ENCODE data around the gene MALAT1. TPM values are rescaled to one million over a fixed set of nuclear protein-coding genes. Genes with fewer than 3 reads are reported as not detected.
"Not testable (repeated sequence)": the region's sequence is repeated elsewhere in the genome, so short reads cannot be mapped to it uniquely, and the experiment has no call there.

MALAT1 gene
- total and polyA plus RNA-seq, 2 experiments from 2014 or later = 7,439 to 16,838 TPM

DNA sequence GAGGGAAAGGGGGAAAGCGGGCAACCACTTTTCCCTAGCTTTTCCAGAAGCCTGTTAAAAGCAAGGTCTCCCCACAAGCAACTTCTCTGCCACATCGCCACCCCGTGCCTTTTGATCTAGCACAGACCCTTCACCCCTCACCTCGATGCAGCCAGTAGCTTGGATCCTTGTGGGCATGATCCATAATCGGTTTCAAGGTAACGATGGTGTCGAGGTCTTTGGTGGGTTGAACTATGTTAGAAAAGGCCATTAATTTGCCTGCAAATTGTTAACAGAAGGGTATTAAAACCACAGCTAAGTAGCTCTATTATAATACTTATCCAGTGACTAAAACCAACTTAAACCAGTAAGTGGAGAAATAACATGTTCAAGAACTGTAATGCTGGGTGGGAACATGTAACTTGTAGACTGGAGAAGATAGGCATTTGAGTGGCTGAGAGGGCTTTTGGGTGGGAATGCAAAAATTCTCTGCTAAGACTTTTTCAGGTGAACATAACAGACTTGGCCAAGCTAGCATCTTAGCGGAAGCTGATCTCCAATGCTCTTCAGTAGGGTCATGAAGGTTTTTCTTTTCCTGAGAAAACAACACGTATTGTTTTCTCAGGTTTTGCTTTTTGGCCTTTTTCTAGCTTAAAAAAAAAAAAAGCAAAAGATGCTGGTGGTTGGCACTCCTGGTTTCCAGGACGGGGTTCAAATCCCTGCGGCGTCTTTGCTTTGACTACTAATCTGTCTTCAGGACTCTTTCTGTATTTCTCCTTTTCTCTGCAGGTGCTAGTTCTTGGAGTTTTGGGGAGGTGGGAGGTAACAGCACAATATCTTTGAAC is 6.8 kb downstream of the MALAT1 start:
- peak in 1 of 2 donors; percentile 67 for DNase-seq (ENCODE audit: low read depth in 1 of 2, low spot score in 1 of 2)
- Histone ChIP-seq H3K4me3 (peak overlapping the region; percentile 99), H3K4me1 (ENCODE audit: low read depth) (peaks cover 16% of the 10 kb centered on the region), H3K27me3 (no peaks in the 10 kb centered on the region), H3K36me3 (peaks cover 57% of the 10 kb centered on the region), H3K27ac (peak overlapping the region; percentile 100), H3K9me3 (ENCODE audit: low read depth) (no peaks in the 10 kb centered on the region)
- TF ChIP-seq, protein P1, sequence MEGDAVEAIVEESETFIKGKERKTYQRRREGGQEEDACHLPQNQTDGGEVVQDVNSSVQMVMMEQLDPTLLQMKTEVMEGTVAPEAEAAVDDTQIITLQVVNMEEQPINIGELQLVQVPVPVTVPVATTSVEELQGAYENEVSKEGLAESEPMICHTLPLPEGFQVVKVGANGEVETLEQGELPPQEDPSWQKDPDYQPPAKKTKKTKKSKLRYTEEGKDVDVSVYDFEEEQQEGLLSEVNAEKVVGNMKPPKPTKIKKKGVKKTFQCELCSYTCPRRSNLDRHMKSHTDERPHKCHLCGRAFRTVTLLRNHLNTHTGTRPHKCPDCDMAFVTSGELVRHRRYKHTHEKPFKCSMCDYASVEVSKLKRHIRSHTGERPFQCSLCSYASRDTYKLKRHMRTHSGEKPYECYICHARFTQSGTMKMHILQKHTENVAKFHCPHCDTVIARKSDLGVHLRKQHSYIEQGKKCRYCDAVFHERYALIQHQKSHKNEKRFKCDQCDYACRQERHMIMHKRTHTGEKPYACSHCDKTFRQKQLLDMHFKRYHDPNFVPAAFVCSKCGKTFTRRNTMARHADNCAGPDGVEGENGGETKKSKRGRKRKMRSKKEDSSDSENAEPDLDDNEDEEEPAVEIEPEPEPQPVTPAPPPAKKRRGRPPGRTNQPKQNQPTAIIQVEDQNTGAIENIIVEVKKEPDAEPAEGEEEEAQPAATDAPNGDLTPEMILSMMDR (IDR thresholded peaks at IDR 0.05; ENCODE audit: low read depth, low read length) = no peak

DNA sequence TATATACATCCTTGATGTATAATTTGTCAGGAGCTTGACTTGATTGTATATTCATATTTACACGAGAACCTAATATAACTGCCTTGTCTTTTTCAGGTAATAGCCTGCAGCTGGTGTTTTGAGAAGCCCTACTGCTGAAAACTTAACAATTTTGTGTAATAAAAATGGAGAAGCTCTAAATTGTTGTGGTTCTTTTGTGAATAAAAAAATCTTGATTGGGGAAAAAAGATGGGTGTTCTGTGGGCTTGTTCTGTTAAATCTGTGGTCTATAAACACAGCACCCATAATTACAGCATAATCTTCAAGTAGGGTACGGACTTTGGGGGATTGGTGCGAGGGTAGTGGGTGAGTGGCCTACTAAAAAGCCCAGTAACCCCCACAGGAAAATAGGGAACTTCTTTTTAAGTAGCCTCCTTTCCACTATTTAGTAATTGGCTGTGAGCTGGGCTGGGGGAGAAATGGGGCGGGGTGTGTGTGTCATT is 7.5 kb downstream of the MALAT1 start:
- Histone ChIP-seq H3K4me3 (peak overlapping the region; percentile 99), H3K27ac (peak overlapping the region; percentile 100), H3K36me3 (peaks cover 52% of the 10 kb centered on the region), H3K9me3 (ENCODE audit: low read depth) (no peaks in the 10 kb centered on the region), H3K4me1 (ENCODE audit: low read depth) (peaks cover 16% of the 10 kb centered on the region), H3K27me3 (no peaks in the 10 kb centered on the region)
- no peak for DNase-seq (ENCODE audit: low read depth in 1 of 2, low spot score in 1 of 2)
- TF ChIP-seq, protein P1 (IDR thresholded peaks at IDR 0.05; ENCODE audit: low read depth, low read length) = no peak

DNA sequence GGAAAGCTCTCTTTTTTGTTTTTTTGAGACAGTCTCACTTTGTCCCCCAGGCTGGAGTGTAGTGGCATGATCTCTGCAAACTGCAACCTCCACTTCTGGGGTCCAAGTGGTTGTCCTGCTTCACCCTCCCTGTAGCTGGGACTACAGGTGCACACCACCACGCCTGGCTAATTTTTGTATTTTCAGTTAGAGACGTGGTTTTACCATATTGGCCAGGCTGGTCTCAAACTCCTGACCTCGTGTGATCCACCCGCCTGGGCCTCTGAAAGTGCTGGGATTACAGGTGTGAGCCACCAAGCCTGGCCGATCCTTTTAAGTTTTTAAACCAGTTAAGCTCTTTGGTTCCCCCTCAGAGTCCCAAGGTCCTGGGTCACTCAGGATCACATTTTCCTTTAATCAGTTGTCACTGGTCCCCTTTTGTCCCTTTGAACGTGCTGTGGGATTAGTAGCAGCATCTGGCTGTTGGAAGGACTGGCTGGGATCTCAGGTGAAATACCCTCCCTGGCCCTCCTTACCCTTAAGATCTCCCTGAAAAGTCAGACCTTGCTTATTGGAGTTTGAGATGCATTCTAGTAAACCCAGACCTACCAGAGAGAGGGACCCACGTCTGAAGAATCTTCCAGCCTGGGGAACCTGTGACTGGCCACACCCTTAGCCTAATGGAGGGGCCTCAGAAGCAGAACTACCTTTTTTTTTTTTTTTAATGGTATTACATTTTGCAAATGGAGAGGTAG is 8.1 kb downstream of the MALAT1 start:
- H3K27me3 ChIP-seq = no peaks in the 10 kb centered on the region
- peaks cover 16% of the 10 kb centered on the region for H3K4me1 ChIP-seq (ENCODE audit: low read depth)
- H3K4me3 ChIP-seq = no peak overlapping the region
- peak overlapping the region; percentile 100 for H3K27ac ChIP-seq
- peaks cover 46% of the 10 kb centered on the region for H3K36me3 ChIP-seq
- TF ChIP-seq, protein P1 (IDR thresholded peaks at IDR 0.05; ENCODE audit: low read depth, low read length) = no peak
- peak; percentile 64 to 93 for DNase-seq (ENCODE audit: low read depth in 1 of 2, low spot score in 1 of 2)
- H3K9me3 ChIP-seq (ENCODE audit: low read depth) = no peaks in the 10 kb centered on the region

DNA sequence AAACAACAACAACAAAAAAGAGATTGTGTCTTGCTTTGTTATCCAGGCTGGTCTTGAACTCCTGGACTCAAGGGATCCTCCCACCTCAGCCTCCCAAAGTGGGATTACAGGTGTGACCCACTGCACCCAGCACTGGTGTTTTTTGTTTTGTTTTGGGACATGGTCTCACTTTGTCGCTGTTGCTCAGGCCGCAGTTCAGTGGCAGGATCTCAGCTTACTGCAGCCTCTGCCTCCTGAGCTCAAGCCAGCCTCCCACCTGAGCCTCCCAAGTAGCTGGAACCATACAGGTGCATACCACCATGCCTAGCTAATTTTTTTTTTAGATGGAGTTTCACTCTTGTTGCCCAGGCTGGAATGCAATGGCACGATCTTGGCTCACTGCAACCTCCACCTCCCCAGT is 13.5 kb downstream of the MALAT1 start:
- H3K27me3 ChIP-seq; H3K4me3 ChIP-seq; DNase-seq (ENCODE audit: low read depth in 1 of 2, low spot score in 1 of 2): not testable (repeated sequence)

DNA sequence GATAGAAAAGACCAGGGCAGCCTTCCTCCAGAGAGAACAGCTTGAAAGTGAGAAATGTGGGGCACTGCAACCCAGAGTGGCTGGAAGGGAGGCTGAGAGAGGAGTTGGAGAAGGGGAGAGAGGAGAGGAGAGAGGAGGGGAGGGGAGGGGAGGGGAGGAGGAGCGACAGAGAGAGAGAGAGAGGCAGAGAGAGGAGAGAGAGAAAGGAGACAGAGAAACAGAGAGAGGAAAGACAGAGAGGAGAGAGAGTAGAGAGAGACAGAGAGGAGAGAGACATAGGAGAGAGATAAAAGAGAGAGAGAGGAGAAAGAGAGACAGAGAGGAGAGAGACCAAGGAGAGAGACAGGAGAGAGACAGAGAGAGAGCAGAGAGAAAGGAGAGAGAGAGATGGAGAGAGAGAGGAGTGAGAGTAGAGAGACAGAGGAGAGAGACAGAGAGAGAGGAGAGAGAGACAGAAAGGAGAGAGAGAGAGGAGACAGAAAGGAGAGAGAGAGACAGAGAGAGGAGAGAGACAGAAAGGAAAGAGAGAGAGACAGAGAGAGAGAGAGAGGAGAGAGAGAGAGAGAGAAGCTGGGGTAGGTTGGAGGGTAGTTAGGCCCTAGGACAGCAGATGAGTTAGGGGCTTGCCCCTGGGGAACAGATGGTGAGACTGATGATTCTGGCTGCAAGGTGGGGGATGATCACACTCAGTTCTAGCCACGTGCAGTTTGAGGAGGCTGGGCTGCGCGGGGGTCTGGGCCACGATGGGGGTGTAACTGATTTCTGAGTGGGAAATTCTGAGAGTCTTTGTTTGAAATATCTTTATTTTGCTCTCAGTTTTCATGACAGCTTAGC is 17.5 kb downstream of the MALAT1 start:
- Histone ChIP-seq H3K4me1 (ENCODE audit: low read depth) (no peaks in the 10 kb centered on the region), H3K9me3 (ENCODE audit: low read depth) (no peaks in the 10 kb centered on the region), H3K27me3 (no peaks in the 10 kb centered on the region), H3K4me3 (no peak overlapping the region), H3K36me3 (no peaks in the 10 kb centered on the region), H3K27ac (no peak overlapping the region)
- DNase-seq (ENCODE audit: low read depth in 1 of 2, low spot score in 1 of 2) = no peak
- TF ChIP-seq, protein P1 (IDR thresholded peaks at IDR 0.05; ENCODE audit: low read depth, low read length) = no peak

More for the DNA sequence above, 13.5 kb downstream of the MALAT1 start:
- H3K9me3 ChIP-seq (ENCODE audit: low read depth); H3K27ac ChIP-seq; H3K4me1 ChIP-seq (ENCODE audit: low read depth); H3K36me3 ChIP-seq: not testable (repeated sequence)

DNA sequence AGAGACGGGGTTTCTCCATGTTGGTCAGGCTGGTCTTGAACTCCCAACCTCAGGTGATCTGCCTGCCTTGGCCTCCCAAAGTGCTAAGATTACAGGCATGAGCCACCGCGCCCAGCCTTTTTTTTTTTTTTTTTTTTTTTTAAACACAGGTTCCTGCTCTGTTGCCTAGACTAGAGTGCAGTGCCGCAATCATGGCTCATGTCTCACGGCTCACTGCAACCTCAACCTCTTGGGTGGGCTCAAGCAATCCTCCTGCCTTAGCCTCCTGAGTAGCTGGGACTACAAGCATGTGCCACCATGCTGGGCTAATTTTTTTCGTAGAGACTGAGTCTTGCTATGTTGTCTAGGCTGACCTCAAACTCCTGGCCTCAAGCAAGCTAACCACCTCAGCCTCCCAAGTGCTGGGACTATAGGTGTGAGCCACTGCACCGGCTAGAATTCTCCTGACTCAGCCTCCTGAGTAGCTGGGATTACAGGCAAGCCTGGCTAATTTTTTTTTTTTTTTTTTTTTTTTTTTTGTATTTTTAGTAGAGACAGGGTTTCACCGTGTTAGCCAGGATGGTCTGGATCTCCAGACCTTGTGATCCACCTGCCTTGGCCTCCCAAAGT is 20.2 kb downstream of the MALAT1 start:
- not testable (repeated sequence) for H3K36me3 ChIP-seq; H3K4me3 ChIP-seq; H3K9me3 ChIP-seq (ENCODE audit: low read depth); H3K27ac ChIP-seq; DNase-seq (ENCODE audit: low read depth in 1 of 2, low spot score in 1 of 2); H3K27me3 ChIP-seq
- H3K4me1 ChIP-seq (ENCODE audit: low read depth) = peaks cover 25% of the 10 kb centered on the region

DNA sequence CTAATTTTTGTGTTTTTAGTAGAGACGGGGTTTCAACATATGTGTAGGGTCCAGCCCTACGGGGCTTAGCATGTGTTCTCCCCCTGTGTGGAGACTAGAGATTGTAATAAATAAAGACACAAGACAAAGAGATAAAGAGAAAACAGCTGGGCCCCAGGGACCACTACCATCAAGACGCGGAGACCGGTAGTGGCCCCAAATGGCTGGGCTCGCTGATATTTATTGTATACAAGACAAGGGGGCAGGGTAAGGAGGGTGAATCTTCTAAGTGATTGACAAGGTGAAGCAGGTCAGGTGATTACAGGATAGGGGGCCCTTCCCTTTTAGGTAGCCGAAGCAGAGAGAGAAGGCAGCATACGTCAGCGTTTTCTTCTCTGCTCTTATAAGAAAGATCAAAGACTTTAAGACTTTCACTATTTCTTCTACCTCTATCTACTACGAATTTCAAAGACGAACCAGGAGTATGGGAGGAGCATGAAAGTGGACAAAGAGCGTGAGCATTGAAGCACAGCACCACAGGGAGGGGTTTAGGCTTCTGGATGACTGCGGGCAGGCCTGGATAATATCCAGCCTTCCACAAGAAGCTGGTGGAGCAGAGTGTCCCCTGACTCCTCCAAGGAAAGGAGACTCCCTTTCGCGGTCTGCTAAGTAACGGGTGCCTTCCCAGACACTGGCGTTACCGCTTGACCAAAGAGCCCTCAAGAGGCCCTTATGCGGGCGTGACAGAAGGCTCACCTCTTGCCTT is 23.1 kb downstream of the MALAT1 start:
- not testable (repeated sequence) for H3K4me3 ChIP-seq; H3K36me3 ChIP-seq; H3K27me3 ChIP-seq; H3K9me3 ChIP-seq (ENCODE audit: low read depth)
- H3K27ac ChIP-seq = peak overlapping the region; percentile 85
- peak; percentile 51 to 62 for DNase-seq (ENCODE audit: low read depth in 1 of 2, low spot score in 1 of 2)
- peaks cover 31% of the 10 kb centered on the region for H3K4me1 ChIP-seq (ENCODE audit: low read depth)

Measured in cardiac muscle cell (in vitro differentiated cells and primary cell).